ENCODE measurements around the gene HOXD11. TPM values are rescaled to one million over a fixed set of nuclear protein-coding genes. Genes with fewer than 3 reads are reported as not detected.

HOXD11 gene
- total and polyA plus RNA-seq, 5 donors: not detected

DNA sequence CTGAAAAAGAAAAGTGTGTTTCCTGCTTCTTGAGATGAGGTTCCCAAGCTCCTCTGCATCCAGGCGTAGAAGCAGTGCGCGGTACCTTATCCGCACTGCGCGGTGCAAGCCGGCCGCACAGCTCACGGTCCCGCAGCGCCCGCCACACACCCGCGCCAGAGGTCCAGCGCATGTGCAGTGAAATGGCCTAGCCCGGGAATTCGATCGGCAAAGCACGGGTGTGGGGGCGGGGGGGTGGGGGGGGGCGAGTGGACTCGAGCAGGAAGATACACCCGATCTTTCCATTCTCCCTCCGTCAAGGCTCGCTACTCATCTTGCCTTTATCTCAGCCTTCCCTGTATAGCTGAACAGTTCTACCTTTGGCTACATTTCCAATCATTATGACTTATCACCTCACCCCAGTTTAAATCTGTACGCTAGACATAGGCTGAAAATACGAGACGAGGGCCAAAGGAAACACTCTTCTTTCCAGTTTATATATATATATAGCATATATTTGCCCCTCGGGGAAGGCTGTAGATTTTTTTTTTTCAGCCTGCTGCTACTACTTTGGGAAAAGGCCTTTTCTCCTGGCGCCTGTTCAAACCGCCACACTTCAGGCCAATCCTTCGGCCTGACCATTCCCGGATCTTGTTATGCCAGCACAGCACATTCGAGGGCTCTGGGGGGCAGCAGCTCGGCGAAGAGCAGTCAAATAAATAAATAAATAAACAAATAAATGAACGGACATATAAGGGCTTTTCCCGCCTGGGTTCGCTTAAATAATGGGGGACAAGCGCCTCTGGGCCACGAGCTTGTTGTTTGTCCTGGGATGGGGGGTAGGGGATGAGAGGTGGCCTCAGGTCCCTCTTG is 32.8 kb downstream of the HOXD11 start:
- H3K27ac ChIP-seq (ENCODE audit: low read length): no peak overlapping the region
- intact Hi-C loops (cut with DNase I): loop anchor here (2.0 to 10.0 kb wide), 12 partner anchors 312 to 1005 kb away; no protein-coding TSS in a partner anchor

DNA sequence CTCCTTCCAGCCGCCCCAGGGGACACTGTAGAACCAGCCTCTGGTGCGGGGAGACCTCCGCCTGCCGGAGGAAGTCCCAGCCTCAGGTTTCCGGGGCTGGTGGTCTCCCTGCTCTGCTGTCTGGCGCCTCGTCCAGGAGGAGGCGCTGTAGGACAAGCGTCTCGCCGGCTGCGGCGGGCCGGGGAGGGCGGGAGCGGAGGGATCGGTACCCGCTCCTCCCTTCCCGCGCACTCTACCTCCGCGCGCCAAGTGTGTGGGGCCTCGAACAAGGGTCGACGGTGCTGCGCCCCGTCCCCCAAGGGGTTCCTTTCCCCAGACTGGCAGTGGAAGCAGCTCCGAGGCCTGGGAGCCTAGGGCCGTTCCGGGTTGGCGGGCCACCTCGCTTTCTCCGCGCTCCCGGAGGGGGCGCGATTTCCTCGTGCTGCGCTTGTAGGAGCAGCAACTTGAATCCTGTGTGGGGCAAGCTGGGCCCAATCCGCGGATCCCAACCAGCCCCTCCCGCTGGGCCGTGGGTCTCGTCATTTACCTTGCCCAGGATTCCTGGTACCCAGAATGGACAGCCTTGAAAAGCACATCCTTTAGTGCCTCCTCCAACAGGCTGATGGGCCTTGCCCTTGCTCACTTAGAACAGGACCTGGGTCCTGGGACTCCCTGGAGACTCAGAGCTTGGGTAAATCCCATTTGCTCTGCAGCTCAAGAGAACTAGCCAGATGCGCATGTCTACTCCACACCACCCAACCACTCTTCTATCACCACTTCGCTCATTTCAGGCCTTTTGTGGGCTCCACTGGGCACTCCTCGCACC is 33.6 kb downstream of the HOXD11 start:
- peaks cover 8% of the 10 kb centered on the region for H3K27me3 ChIP-seq (ENCODE audit: control insufficient read depth, insufficient read depth)
- intact Hi-C loops (cut with DNase I): loop anchor here (2.0 to 10.0 kb wide), 9 partner anchors 312 to 674 kb away; no protein-coding TSS in a partner anchor
- peak; percentile 69 to 88 (median 86) for DNase-seq

More for the DNA sequence above, 32.8 kb downstream of the HOXD11 start:
- H3K9me3 ChIP-seq (ENCODE audit: control insufficient read depth, low read length): no peaks in the 10 kb centered on the region
- 17% methylated on average over 41 of the region's 41 CpGs for WGBS
- H3K4me1 ChIP-seq (ENCODE audit: control insufficient read depth, insufficient read depth, low read length): no peaks in the 10 kb centered on the region
- no peak overlapping the region for H3K4me3 ChIP-seq (ENCODE audit: low read length)
- ATAC-seq (no peak), DNase-seq (no peak)
- peaks cover 12% of the 10 kb centered on the region for H3K27me3 ChIP-seq (ENCODE audit: control insufficient read depth, insufficient read depth)

DNA sequence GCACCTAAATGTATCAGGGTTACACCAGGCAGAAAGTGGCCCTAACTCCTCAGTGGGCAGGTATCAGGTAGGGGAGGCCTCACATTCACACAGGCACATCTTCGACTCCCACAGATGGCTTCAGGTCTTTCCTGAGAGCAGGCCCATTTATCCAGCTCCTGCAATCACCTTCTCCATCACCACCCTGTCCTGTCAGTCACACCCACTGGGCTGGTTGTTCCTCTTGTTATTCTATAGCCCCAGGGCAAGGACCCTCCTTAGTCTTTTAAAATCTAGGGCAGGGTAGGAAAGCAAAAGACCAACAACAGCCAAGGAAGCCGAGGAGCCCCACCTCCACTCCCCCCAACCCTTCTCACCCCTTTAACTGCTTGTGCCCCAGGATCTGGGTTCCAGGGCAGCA is 35.2 kb downstream of the HOXD11 start:
- H3K27ac ChIP-seq (ENCODE audit: low read length): no peak overlapping the region
- H3K9me3 ChIP-seq (ENCODE audit: control insufficient read depth, low read length): no peaks in the 10 kb centered on the region
- DNase-seq: no peak
- WGBS: 87% methylated on average over 2 of the region's 2 CpGs
- H3K4me1 ChIP-seq (ENCODE audit: control insufficient read depth, insufficient read depth, low read length): no peaks in the 10 kb centered on the region
- ATAC-seq: no peak
- H3K27me3 ChIP-seq (ENCODE audit: control insufficient read depth, insufficient read depth): peaks cover 8% of the 10 kb centered on the region
- intact Hi-C loops (cut with DNase I): loop anchor here (5.0 to 10.0 kb wide), 8 partner anchors 310 to 673 kb away; no protein-coding TSS in a partner anchor
- no peak overlapping the region for H3K4me3 ChIP-seq (ENCODE audit: low read length)

More for the DNA sequence above, 33.6 kb downstream of the HOXD11 start:
- no peaks in the 10 kb centered on the region for H3K9me3 ChIP-seq (ENCODE audit: control insufficient read depth, low read length)
- 8% methylated on average over 48 of the region's 48 CpGs for WGBS
- ATAC-seq: peak; percentile 92 to 95
- no peaks in the 10 kb centered on the region for H3K4me1 ChIP-seq (ENCODE audit: control insufficient read depth, insufficient read depth, low read length)
- peak overlapping the region; percentile 32 for H3K4me3 ChIP-seq (ENCODE audit: low read length)
- no peak overlapping the region for H3K27ac ChIP-seq (ENCODE audit: low read length)

DNA sequence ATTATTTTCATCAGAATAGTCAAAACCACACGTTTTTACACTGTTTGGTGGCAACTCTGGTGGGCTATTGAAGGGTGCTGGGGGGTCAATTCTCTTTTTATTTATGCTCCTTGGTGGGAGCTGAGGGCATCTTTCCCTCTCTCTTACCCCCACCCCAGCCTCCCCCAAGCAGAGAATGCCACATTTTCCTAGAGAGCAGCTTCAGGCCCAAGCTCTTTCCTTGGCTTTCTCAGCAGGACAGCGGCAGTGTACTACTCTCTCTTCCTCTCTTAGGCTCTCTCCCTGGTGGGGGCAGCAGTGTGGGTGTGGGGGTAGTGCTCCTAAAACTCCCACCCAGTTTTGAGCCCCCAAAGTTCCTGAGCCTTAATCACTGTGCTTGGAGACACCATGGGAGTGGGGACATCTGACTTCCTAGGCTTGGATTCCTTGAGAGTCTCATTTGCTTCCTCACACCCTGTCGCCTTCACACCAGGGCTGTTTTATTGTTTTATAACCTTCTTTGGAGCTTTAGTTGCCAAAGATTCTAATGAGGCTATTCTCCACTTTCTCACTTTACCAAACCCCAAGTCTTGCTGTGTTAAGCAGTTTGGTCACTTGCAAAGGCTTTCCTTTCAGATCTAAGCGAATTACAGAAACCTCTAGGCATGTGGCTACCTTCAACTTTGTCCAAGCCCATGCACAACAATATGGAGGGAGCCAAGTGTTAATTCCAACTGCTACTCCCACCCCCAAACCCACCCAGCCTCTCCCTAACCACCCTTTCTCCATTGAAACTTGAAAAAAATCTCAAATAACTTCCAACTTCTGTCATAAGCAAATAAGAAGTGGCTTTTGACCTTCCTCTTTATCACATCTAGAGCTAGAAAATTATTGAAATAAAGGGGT is 38.2 kb downstream of the HOXD11 start:
- intact Hi-C loops (cut with DNase I): loop anchor here in 3 of 4 donors (10.0 kb wide), 2 partner anchors 409 to 669 kb away; no protein-coding TSS in a partner anchor
- ATAC-seq: no peak

DNA sequence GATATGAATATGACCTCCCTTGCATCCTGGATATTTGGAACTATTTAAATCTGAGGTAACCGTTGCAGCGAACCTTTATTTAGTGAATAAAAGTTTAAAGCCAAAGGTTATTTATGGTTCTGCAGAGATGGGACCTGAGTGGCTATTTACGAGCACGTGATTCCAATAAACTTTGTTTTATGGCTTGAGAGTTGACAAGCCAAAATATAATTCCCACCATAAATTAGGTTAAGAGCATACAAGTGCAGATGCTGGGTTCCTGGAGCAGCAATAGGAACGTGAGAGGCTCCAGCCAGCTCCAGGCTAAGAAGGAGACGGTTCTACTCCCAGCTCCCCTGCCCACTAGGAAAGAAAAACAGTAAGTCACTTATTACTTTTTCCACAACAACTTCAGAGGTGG is 39.0 kb downstream of the HOXD11 start:
- intact Hi-C loops (cut with DNase I): loop anchor here in 3 of 4 donors (10.0 kb wide), 2 partner anchors 409 to 669 kb away; no protein-coding TSS in a partner anchor
- Histone ChIP-seq H3K4me1 (ENCODE audit: control insufficient read depth, insufficient read depth, low read length) (no peaks in the 10 kb centered on the region), H3K9me3 (ENCODE audit: control insufficient read depth, low read length) (no peaks in the 10 kb centered on the region), H3K4me3 (ENCODE audit: low read length) (no peak overlapping the region), H3K27ac (ENCODE audit: low read length) (no peak overlapping the region), H3K27me3 (ENCODE audit: control insufficient read depth, insufficient read depth) (peaks cover 8% of the 10 kb centered on the region)
- 36% methylated on average over 6 of the region's 6 CpGs for WGBS
- ATAC-seq (no peak), DNase-seq (no peak)

More for the DNA sequence above, 38.2 kb downstream of the HOXD11 start:
- DNase-seq: no peak
- Histone ChIP-seq H3K27me3 (ENCODE audit: control insufficient read depth, insufficient read depth) (peaks cover 8% of the 10 kb centered on the region), H3K4me1 (ENCODE audit: control insufficient read depth, insufficient read depth, low read length) (no peaks in the 10 kb centered on the region), H3K9me3 (ENCODE audit: control insufficient read depth, low read length) (no peaks in the 10 kb centered on the region), H3K27ac (ENCODE audit: low read length) (no peak overlapping the region), H3K4me3 (ENCODE audit: low read length) (no peak overlapping the region)
- WGBS: 47% methylated on average over 4 of the region's 4 CpGs

DNA sequence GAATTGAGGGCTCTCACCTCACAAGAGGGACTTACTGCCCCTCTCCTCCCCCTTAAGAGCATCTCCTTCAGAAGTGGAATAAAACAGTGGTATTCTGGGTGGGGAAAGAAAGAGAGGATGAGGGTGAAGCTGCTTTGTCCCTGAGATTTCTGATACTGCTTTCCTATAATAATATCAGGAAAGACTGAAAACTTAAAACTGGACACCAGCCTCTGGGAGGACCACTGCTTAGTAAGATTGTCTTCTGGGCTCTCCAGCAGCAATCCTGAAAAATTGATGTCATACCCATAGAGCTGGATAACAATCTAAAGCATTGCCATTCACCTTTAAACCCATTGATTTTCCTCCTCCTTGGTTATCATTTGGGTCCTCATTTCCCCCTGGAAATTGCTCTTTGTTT is 39.6 kb downstream of the HOXD11 start:
- no peak overlapping the region for H3K4me3 ChIP-seq (ENCODE audit: low read length)
- H3K27me3 ChIP-seq (ENCODE audit: control insufficient read depth, insufficient read depth): peaks cover 8% of the 10 kb centered on the region
- ATAC-seq (no peak), DNase-seq (no peak)
- intact Hi-C loops (cut with DNase I): loop anchor here in 3 of 4 donors (10.0 kb wide), 2 partner anchors 408 to 668 kb away; no protein-coding TSS in a partner anchor
- no peak overlapping the region for H3K27ac ChIP-seq (ENCODE audit: low read length)
- H3K9me3 ChIP-seq (ENCODE audit: control insufficient read depth, low read length): no peaks in the 10 kb centered on the region
- peaks cover 2% of the 10 kb centered on the region for H3K4me1 ChIP-seq (ENCODE audit: control insufficient read depth, insufficient read depth, low read length)

DNA sequence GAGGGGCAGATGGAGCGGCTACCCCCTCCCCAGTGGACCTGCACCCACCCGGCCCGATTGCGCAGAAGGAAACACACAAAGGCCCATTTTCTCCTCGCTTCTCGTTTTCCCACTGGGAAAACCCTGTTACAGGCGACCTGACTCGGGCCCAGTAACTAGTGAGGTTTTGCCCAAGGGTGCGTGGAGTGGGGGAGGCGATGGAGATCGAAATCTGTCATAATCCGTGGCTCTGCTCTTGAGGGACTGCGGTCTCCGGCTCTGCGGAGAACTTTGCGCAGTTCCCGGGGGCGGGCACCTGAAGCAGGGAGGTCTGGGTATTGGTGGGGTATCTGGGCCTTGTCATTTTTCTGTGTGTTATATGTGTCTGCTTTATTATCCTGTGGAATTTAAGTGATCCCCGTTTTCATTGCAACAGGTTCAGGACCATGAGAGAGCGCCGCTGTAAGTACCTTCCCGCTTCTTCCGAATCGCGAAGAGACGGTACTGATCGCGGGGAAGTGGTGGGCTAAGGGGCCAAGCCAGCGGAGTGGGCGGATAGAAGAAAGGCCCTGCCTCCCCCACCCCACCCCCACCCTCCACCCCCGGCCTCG is 40.2 kb downstream of the HOXD11 start:
- Histone ChIP-seq H3K9me3 (ENCODE audit: control insufficient read depth, low read length) (no peaks in the 10 kb centered on the region), H3K4me1 (ENCODE audit: control insufficient read depth, insufficient read depth, low read length) (peaks cover 3% of the 10 kb centered on the region), H3K4me3 (ENCODE audit: low read length) (no peak overlapping the region), H3K27ac (ENCODE audit: low read length) (no peak overlapping the region), H3K27me3 (ENCODE audit: control insufficient read depth, insufficient read depth) (peaks cover 8% of the 10 kb centered on the region)
- WGBS: 19% methylated on average over 32 of the region's 32 CpGs
- intact Hi-C loops (cut with DNase I): loop anchor here in 3 of 4 donors (10.0 kb wide), 2 partner anchors 407 to 667 kb away; no protein-coding TSS in a partner anchor
- no peak for ATAC-seq
- DNase-seq: no peak

DNA sequence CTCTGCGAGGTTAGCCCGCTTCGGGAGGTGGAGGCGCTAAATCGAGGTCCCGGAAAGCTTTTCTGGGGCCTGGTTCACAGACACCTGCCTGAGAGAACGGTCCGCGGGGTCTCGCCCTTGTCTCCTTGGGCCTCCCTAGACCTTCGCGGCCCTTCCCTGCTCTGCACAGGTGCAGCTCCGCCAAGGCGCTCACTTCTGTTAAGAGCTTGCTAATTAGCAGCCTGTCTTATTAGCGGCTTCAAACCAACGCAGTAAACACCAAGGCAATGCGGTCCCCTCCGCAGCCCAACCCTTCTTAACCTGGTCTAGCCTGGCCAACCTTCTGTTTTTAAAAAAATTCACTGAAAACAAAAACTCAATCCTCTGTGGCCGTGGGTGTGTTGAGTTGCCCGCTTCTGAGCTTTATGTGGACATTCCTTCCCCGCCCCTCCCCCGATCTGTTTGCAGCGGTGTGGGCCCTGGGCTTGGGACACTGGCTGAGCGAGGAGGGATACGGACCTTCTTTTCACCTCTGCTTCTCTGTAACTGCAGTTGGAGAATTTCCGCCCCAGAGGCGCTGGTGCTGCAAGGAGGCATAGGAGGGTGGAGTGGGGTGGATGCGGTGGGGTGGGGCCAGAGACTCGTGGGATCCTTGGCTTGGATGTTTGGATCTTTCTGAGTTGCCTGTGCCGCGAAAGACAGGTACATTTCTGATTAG is 40.9 kb downstream of the HOXD11 start:
- no peak overlapping the region for H3K4me3 ChIP-seq (ENCODE audit: low read length)
- H3K4me1 ChIP-seq (ENCODE audit: control insufficient read depth, insufficient read depth, low read length): peaks cover 3% of the 10 kb centered on the region
- no peak overlapping the region for H3K27ac ChIP-seq (ENCODE audit: low read length)
- 14% methylated on average over 31 of the region's 31 CpGs for WGBS
- intact Hi-C loops (cut with DNase I): loop anchor here in 3 of 4 donors (10.0 kb wide), 2 partner anchors 407 to 667 kb away; no protein-coding TSS in a partner anchor
- peaks cover 8% of the 10 kb centered on the region for H3K27me3 ChIP-seq (ENCODE audit: control insufficient read depth, insufficient read depth)
- DNase-seq (no peak), ATAC-seq (no peak)
- no peaks in the 10 kb centered on the region for H3K9me3 ChIP-seq (ENCODE audit: control insufficient read depth, low read length)

DNA sequence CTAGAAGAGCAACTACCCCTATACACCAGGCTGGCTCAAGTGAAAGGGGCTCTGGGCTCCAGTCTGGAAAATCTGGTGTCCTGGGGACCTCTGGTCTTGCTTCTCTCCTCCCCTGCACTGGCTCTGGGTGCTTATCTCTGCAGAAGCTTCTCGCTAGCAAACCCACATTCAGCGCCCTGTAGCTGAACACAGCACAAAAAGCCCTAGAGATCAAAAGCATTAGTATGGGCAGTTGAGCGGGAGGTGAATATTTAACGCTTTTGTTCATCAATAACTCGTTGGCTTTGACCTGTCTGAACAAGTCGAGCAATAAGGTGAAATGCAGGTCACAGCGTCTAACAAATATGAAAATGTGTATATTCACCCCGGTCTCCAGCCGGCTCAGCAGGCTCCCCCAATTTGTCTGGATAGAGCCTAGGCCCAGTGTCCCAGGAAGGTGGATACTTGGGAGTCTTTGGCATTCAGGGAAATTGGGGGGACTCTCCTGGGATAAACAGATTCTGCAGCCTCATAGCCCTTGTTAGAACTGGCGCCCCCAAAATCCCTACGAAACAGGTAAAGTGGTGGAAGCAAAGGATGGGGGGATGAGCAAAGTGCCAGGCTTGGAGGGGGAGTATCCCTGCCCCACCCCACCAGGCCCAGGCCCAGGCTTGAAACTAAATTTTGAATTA is 41.8 kb downstream of the HOXD11 start:
- no peak for ATAC-seq
- 31% methylated on average over 11 of the region's 11 CpGs for WGBS
- Histone ChIP-seq H3K27ac (ENCODE audit: low read length) (no peak overlapping the region), H3K4me3 (ENCODE audit: low read length) (no peak overlapping the region), H3K27me3 (ENCODE audit: control insufficient read depth, insufficient read depth) (peaks cover 3% of the 10 kb centered on the region), H3K9me3 (ENCODE audit: control insufficient read depth, low read length) (no peaks in the 10 kb centered on the region), H3K4me1 (ENCODE audit: control insufficient read depth, insufficient read depth, low read length) (peaks cover 3% of the 10 kb centered on the region)
- intact Hi-C loops (cut with DNase I): loop anchor here in 3 of 4 donors (10.0 kb wide), 2 partner anchors 406 to 666 kb away; no protein-coding TSS in a partner anchor
- no peak for DNase-seq
